ENCODE data around the gene MS4A14. TPM values are rescaled to one million over a fixed set of nuclear protein-coding genes. Genes with fewer than 3 reads are reported as not detected.

The MS4A14 gene
- total and polyA plus RNA-seq, 2 of the 4 experiments (the other 2 are of a cell fraction), result not detected

- Histone ChIP-seq H2AFZ (replicated peaks; ENCODE audit: low read length, poor library complexity) (no peak overlapping the region), H2BK20ac (ENCODE audit: low read depth, low read length) (no peak overlapping the region), H3K14ac (replicated peaks; ENCODE audit: low read depth, low read length) (no peak overlapping the region), H2AK5ac (ENCODE audit: low read depth, low read length) (no peak overlapping the region), H3K4me1 (ENCODE audit: control insufficient read depth, insufficient read depth, low read length) (no peaks in the 10 kb centered on the region), H3K4ac (ENCODE audit: low read depth, low read length) (no peak overlapping the region), H3K9me3 (ENCODE audit: control insufficient read depth, insufficient read depth, low read length) (no peaks in the 10 kb centered on the region; the same call in 1 of the 2 replicates), H3K27ac (ENCODE audit: insufficient read depth, low read length) (no peak overlapping the region), H4K20me1 (ENCODE audit: insufficient read depth, low read length) (no peaks in the 10 kb centered on the region), H2BK15ac (ENCODE audit: low read depth, low read length) (no peak overlapping the region), H3K9me1 (ENCODE audit: insufficient read depth, low read length) (no peaks in the 10 kb centered on the region), H2BK5ac (ENCODE audit: low read depth, low read length, poor library complexity, severe bottlenecking) (no peak overlapping the region), H3K18ac (ENCODE audit: low read depth, low read length) (no peak overlapping the region), H2AK9ac (replicated peaks; ENCODE audit: low read depth, low read length, poor library complexity) (no peak overlapping the region), H3K36me3 (ENCODE audit: control insufficient read depth, insufficient read depth, low read length) (no peaks in the 10 kb centered on the region), H4K8ac (ENCODE audit: low read depth in 2 of 2, low read length in 2 of 2) (no peak overlapping the region), H3K79me1 (ENCODE audit: low read depth in 1 of 2, low read length in 2 of 2) (no peaks in the 10 kb centered on the region), H3K9ac (ENCODE audit: low read depth, low read length) (no peak overlapping the region), H3K27me3 (ENCODE audit: control insufficient read depth, insufficient read depth, low read length) (no peaks in the 10 kb centered on the region), H4K5ac (ENCODE audit: low read depth, low read length) (no peak overlapping the region), H2BK120ac (ENCODE audit: low read depth, low read length) (no peak overlapping the region), H3K56ac (ENCODE audit: extremely low read depth, insufficient read depth, low read length) (no peak overlapping the region), H4K91ac (ENCODE audit: insufficient read depth, low read depth, low read length) (no peak overlapping the region), H3K23ac (ENCODE audit: low read depth, low read length) (no peak overlapping the region), H3K4me2 (ENCODE audit: low read depth, low read length) (no peak overlapping the region), H3K4me3 (ENCODE audit: insufficient read depth, low read depth, low read length) (no peak overlapping the region)
- DNase-seq (no peak), ATAC-seq (ENCODE audit: low read depth) (no peak)
- ChIA-PET CTCF (no interaction called here), POLR2A (ENCODE audit: unreplicated experiment) (no interaction called here)
- WGBS, 2 experiments (ENCODE audit: extremely low coverage in 2 of 2, insufficient read length in 1 of 2), result no CpG with 5 or more reads among the region's 2 CpGs
- in situ Hi-C loops (cut with MboI; ENCODE audit: low sequenced_read_pairs), result no loop called here
- intact Hi-C loops (cut with micrococcal nuclease), result no loop called here
- TF ChIP-seq BHLHE40 (IDR thresholded peaks at IDR 0.05; ENCODE audit: low read depth, low read length) (no peak), CEBPB (IDR thresholded peaks at IDR 0.05; ENCODE audit: low read depth, low read length) (no peak), FOS (IDR thresholded peaks at IDR 0.05; ENCODE audit: low read depth, low read length) (no peak), USF2 (IDR thresholded peaks at IDR 0.05; ENCODE audit: low read depth, low read length) (no peak), MAZ (IDR thresholded peaks at IDR 0.05; ENCODE audit: borderline replicate concordance, low read depth, low read length) (no peak), CHD1 (IDR thresholded peaks at IDR 0.05; ENCODE audit: low read depth, low read length) (no peak), MAFK (IDR thresholded peaks at IDR 0.05; ENCODE audit: low read depth, low read length) (no peak), RCOR1 (IDR thresholded peaks at IDR 0.05; ENCODE audit: insufficient replicate concordance, low read length) (no peak), ELK1 (IDR thresholded peaks at IDR 0.05; ENCODE audit: borderline replicate concordance, low read depth, low read length) (no peak), RFX5 (IDR thresholded peaks at IDR 0.05; ENCODE audit: low read depth, low read length) (no peak), MXI1 (IDR thresholded peaks at IDR 0.05; ENCODE audit: borderline replicate concordance, low read depth, low read length) (no peak), POLR2A (IDR thresholded peaks at IDR 0.05; ENCODE audit: low read depth, low read length) (no peak)
- no TSS peak for BruUV-seq (replicated peaks)
- dilution Hi-C loops (cut with HindIII; ENCODE audit: low sequenced_read_pairs, unreplicated experiment), result no loop called here
Measured at GRCh38 chr11:60370252-60370810, 25.9 kb upstream of the MS4A14 start.

Measured in IMR-90 (cell line).